DND-41 (cell line): Measurements from ENCODE around the gene KCNT2.

Source experiments
- CTCF ChIP-seq: IDR thresholded peaks from 2 replicates; pipeline ENCODE4 v1.5.1; 2012; ENCODE audit warnings: borderline replicate concordance, low read length, moderate library complexity, mild to moderate bottlenecking; ENCODE audit not compliant: poor library complexity, severe bottlenecking; ENCODE audit errors: extremely low read depth
- EZH2 ChIP-seq: IDR thresholded peaks from 3 replicates; pipeline ENCODE4 v1.6.1; 2012; ENCODE audit warnings: borderline replicate concordance, low read depth, mild to moderate bottlenecking, moderate library complexity, low read length, inconsistent platforms; ENCODE audit not compliant: severe bottlenecking

GRCh38 chr1:196387766-196388165, 220.5 kb downstream of the KCNT2 start:
- TF ChIP-seq CTCF (no peak), EZH2 (no peak)
